NCI-H2171 (cell line): ENCODE measurements around the gene FOXL1.
A peak's percentile ranks its signal among the peaks of the same experiment; 100 is the strongest.

Source experiments
- DNase-seq: peaks from one replicate; lab custom pipeline; 2025; lab: John Stamatoyannopoulos, UW

Gene FOXL1

GRCh38 chr16:86549076-86549892 is 29.1 kb upstream of the FOXL1 start:
- DNase-seq, result no peak

- no peak for DNase-seq
Measured at GRCh38 chr16:86549893-86550190, 28.5 kb upstream of the FOXL1 start.

- no peak for DNase-seq
Measured at GRCh38 chr16:86550281-86550680, 28.1 kb upstream of the FOXL1 start.

GRCh38 chr16:86553356-86553755 is 25.0 kb upstream of the FOXL1 start:
- DNase-seq, result no peak

GRCh38 chr16:86554599-86554916 is 23.8 kb upstream of the FOXL1 start:
- DNase-seq, result no peak

- DNase-seq, result peak; percentile 89
Measured at GRCh38 chr16:86554917-86555703, 23.2 kb upstream of the FOXL1 start, which contains the start of gene MTHFSD. TSS of gene MTHFSD (minus strand) at chr16:86555235. CDS start at chr16:86555184, 51 bp downstream.

- no peak for DNase-seq
Measured at GRCh38 chr16:86555704-86556075, 22.7 kb upstream of the FOXL1 start.

GRCh38 chr16:86556576-86556975 is 21.8 kb upstream of the FOXL1 start:
- no peak for DNase-seq

- no peak for DNase-seq
Measured at GRCh38 chr16:86557587-86557986, 20.8 kb upstream of the FOXL1 start.

- DNase-seq, result no peak
Measured at GRCh38 chr16:86558355-86559193, 19.8 kb upstream of the FOXL1 start.

- no peak for DNase-seq
Measured at GRCh38 chr16:86559802-86560305, 18.5 kb upstream of the FOXL1 start.

GRCh38 chr16:86562356-86562755 is 16.0 kb upstream of the FOXL1 start:
- DNase-seq, result no peak

GRCh38 chr16:86563469-86564345 is 14.6 kb upstream of the FOXL1 start:
- peak; percentile 83 for DNase-seq

- DNase-seq, result no peak
Measured at GRCh38 chr16:86565181-86565631, 13.1 kb upstream of the FOXL1 start.

- DNase-seq, result no peak
Measured at GRCh38 chr16:86565644-86566511, 12.5 kb upstream of the FOXL1 start.

- peak; percentile 83 for DNase-seq
Measured at GRCh38 chr16:86566601-86566965, 11.8 kb upstream of the FOXL1 start, which contains the start of gene FOXC2. TSS of gene FOXC2 (plus strand) at chr16:86566829. CDS start at chr16:86567336, 507 bp downstream.

- DNase-seq, result no peak
Measured at GRCh38 chr16:86566966-86567700, 11.2 kb upstream of the FOXL1 start.

GRCh38 chr16:86567701-86568581 is 10.4 kb upstream of the FOXL1 start:
- no peak for DNase-seq
